ENCODE measurements around the gene ELAVL1.

ELAVL1 gene

DNA sequence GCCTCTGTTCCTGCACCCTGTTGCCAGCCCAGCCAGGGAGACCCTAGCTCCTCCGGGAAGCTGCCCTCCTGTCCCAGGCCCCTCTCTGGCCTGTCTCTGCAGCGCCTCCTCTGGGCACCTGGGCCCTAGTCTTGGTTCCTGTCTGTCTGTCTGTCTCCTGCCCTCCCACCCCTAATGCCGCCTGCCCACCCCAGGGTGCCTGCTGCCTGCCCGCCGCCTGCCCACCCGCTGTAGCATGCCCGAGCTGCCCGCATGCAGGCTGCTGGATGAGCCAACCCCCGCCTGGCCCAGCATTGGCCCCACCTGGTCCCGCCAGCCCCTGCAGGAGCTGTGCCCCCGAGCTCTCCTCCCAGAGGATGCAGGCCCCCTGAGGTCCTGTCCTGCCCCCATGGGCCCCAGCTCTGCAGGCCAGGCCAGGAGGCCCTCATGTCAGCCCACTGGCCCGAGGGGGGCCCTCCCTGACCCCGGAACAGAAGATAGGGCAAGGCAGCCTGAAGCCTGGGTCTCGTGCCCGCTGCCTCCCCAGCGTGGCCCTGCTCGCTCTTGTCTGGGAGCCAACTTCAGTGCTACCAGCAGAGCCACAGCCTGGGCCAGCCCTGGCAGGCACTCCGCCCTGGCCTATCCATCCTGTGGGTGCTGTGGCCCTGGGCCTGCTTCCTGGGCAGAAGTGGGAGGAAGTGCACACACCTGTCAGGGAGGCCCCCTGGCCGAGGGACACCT, 96.5 kb downstream of the ELAVL1 start:
- no peak for DNase-seq (ENCODE audit: low spot score)
- TF ChIP-seq, protein P1, sequence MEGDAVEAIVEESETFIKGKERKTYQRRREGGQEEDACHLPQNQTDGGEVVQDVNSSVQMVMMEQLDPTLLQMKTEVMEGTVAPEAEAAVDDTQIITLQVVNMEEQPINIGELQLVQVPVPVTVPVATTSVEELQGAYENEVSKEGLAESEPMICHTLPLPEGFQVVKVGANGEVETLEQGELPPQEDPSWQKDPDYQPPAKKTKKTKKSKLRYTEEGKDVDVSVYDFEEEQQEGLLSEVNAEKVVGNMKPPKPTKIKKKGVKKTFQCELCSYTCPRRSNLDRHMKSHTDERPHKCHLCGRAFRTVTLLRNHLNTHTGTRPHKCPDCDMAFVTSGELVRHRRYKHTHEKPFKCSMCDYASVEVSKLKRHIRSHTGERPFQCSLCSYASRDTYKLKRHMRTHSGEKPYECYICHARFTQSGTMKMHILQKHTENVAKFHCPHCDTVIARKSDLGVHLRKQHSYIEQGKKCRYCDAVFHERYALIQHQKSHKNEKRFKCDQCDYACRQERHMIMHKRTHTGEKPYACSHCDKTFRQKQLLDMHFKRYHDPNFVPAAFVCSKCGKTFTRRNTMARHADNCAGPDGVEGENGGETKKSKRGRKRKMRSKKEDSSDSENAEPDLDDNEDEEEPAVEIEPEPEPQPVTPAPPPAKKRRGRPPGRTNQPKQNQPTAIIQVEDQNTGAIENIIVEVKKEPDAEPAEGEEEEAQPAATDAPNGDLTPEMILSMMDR (IDR thresholded peaks at IDR 0.05; ENCODE audit: extremely low read depth, insufficient read depth, missing control alignments): no peak
- in situ Hi-C loops (cut with MboI; ENCODE audit: low pct_unique_long_range_greater_than_20kb, low sequenced_read_pairs, unreplicated experiment): no loop called here

Data from GM13977 (cell line).